Limb (tissue), 2 donors: Measurements from ENCODE around the gene ALKBH4.
"Not testable (repeated sequence)": the region's sequence is repeated elsewhere in the genome, so short reads cannot be mapped to it uniquely, and the experiment has no call there.

Experiments used
- DNase-seq, 2 donors: peaks; one replicate each; pipeline ENCODE4 v3.0.0-alpha.2; 2016; ENCODE audit errors: extremely low spot score in 2 of 2

ALKBH4 gene

GRCh38 chr7:102429141-102429899 is 35.3 kb downstream of the ALKBH4 start:
- no peak for DNase-seq

GRCh38 chr7:102427019-102427405 is 37.7 kb downstream of the ALKBH4 start:
- DNase-seq, result no peak

GRCh38 chr7:102426268-102427018 is 38.2 kb downstream of the ALKBH4 start:
- no peak for DNase-seq

- DNase-seq, result peak in 1 of 2 donors; percentile 6
These were observed 38.9 kb downstream of the ALKBH4 start for GRCh38 chr7:102425639-102426267.

GRCh38 chr7:102424787-102425218 is 39.9 kb downstream of the ALKBH4 start:
- no peak for DNase-seq

GRCh38 chr7:102424129-102424551 is 40.5 kb downstream of the ALKBH4 start:
- no peak for DNase-seq

GRCh38 chr7:102421706-102422240 is 42.9 kb downstream of the ALKBH4 start:
- no peak for DNase-seq

GRCh38 chr7:102418592-102418991 is 46.1 kb downstream of the ALKBH4 start:
- no peak for DNase-seq

- no peak for DNase-seq
These were observed 47.6 kb downstream of the ALKBH4 start for GRCh38 chr7:102417105-102417504.

- no peak for DNase-seq
These were observed 48.3 kb downstream of the ALKBH4 start for GRCh38 chr7:102416406-102416805.

GRCh38 chr7:102415685-102416225 is 48.9 kb downstream of the ALKBH4 start:
- DNase-seq, result no peak

- DNase-seq, result no peak
These were observed 51.1 kb downstream of the ALKBH4 start for GRCh38 chr7:102413611-102414010.

- DNase-seq, result no peak
These were observed 51.6 kb downstream of the ALKBH4 start for GRCh38 chr7:102413091-102413490.

- no peak for DNase-seq
These were observed 52.1 kb downstream of the ALKBH4 start for GRCh38 chr7:102412548-102412947.

GRCh38 chr7:102410918-102411317 is 53.7 kb downstream of the ALKBH4 start:
- DNase-seq, result no peak

- no peak for DNase-seq
These were observed 54.5 kb downstream of the ALKBH4 start for GRCh38 chr7:102410123-102410522.

- DNase-seq, result no peak
These were observed 55.3 kb downstream of the ALKBH4 start for GRCh38 chr7:102409340-102409739.

- DNase-seq, result not testable (repeated sequence)
These were observed 56.1 kb downstream of the ALKBH4 start for GRCh38 chr7:102408530-102408929.

- DNase-seq, result no peak
These were observed 56.8 kb downstream of the ALKBH4 start for GRCh38 chr7:102407910-102408309.
